ENCODE measurements around the gene CDR2L.

The CDR2L gene

GRCh38 chr17:74957935-74958740 is 29.3 kb upstream of the CDR2L start:
- in situ Hi-C loops (cut with MboI; ENCODE audit: low sequenced_read_pairs), result loop anchor here (10.0 kb wide), 1 partner anchor 293 kb away; no protein-coding TSS in a partner anchor

- in situ Hi-C loops (cut with MboI; ENCODE audit: low sequenced_read_pairs), result loop anchor here (10.0 kb wide), 2 partner anchors 235 to 295 kb away; no protein-coding TSS in a partner anchor
These were observed 27.5 kb upstream of the CDR2L start for GRCh38 chr17:74959826-74960515.

GRCh38 chr17:74960570-74961342 is 26.7 kb upstream of the CDR2L start:
- in situ Hi-C loops (cut with MboI; ENCODE audit: low sequenced_read_pairs), result loop anchor here (10.0 kb wide), 1 partner anchor 234 kb away; no protein-coding TSS in a partner anchor

GRCh38 chr17:74961657-74962350 is 25.6 kb upstream of the CDR2L start:
- in situ Hi-C loops (cut with MboI; ENCODE audit: low sequenced_read_pairs), result loop anchor here (10.0 kb wide), 1 partner anchor 233 kb away; no protein-coding TSS in a partner anchor

- in situ Hi-C loops (cut with MboI; ENCODE audit: low sequenced_read_pairs), result loop anchor here (10.0 kb wide), 1 partner anchor 232 kb away; no protein-coding TSS in a partner anchor
These were observed 24.6 kb upstream of the CDR2L start for GRCh38 chr17:74962622-74963394.

- in situ Hi-C loops (cut with MboI; ENCODE audit: low sequenced_read_pairs), result loop anchor here (10.0 kb wide), 1 partner anchor 231 kb away; no protein-coding TSS in a partner anchor
These were observed 23.8 kb upstream of the CDR2L start for GRCh38 chr17:74963656-74964055.

GRCh38 chr17:74964246-74964761 is 23.1 kb upstream of the CDR2L start:
- in situ Hi-C loops (cut with MboI; ENCODE audit: low sequenced_read_pairs), result loop anchor here (10.0 kb wide), 1 partner anchor 230 kb away; no protein-coding TSS in a partner anchor

GRCh38 chr17:74964988-74965622 is 22.3 kb upstream of the CDR2L start:
- in situ Hi-C loops (cut with MboI; ENCODE audit: low sequenced_read_pairs), result loop anchor here (10.0 kb wide), 1 partner anchor 230 kb away; no protein-coding TSS in a partner anchor

GRCh38 chr17:74968361-74968780 is 19.1 kb upstream of the CDR2L start:
- in situ Hi-C loops (cut with MboI; ENCODE audit: low sequenced_read_pairs), result loop anchor here (10.0 kb wide), 1 partner anchor 226 kb away; no protein-coding TSS in a partner anchor

GRCh38 chr17:74969501-74969900 is 17.9 kb upstream of the CDR2L start:
- in situ Hi-C loops (cut with MboI; ENCODE audit: low sequenced_read_pairs), result loop anchor here (10.0 kb wide), 1 partner anchor 225 kb away; no protein-coding TSS in a partner anchor

- in situ Hi-C loops (cut with MboI; ENCODE audit: low sequenced_read_pairs), result no loop called here
These were observed 17.0 kb upstream of the CDR2L start for GRCh38 chr17:74970395-74970794.

- in situ Hi-C loops (cut with MboI; ENCODE audit: low sequenced_read_pairs), result no loop called here
These were observed 16.2 kb upstream of the CDR2L start for GRCh38 chr17:74971069-74971841.

- in situ Hi-C loops (cut with MboI; ENCODE audit: low sequenced_read_pairs), result no loop called here
These were observed 15.7 kb upstream of the CDR2L start for GRCh38 chr17:74971842-74972106.

- in situ Hi-C loops (cut with MboI; ENCODE audit: low sequenced_read_pairs), result no loop called here
These were observed 15.1 kb upstream of the CDR2L start, which contains the start of gene HID1 for GRCh38 chr17:74972107-74972972. TSS of gene HID1 (minus strand) at chr17:74972759. CDS start at chr17:74972656, 103 bp downstream.

GRCh38 chr17:74972973-74973328 is 14.5 kb upstream of the CDR2L start:
- in situ Hi-C loops (cut with MboI; ENCODE audit: low sequenced_read_pairs), result no loop called here

- in situ Hi-C loops (cut with MboI; ENCODE audit: low sequenced_read_pairs), result no loop called here
These were observed 11.5 kb upstream of the CDR2L start for GRCh38 chr17:74975943-74976342.

- in situ Hi-C loops (cut with MboI; ENCODE audit: low sequenced_read_pairs), result no loop called here
These were observed 9.6 kb upstream of the CDR2L start for GRCh38 chr17:74977802-74978201.
